ENCODE results near the gene CTAGE4.
"Not testable (repeated sequence)": the region's sequence is repeated elsewhere in the genome, so short reads cannot be mapped to it uniquely, and the experiment has no call there.

The CTAGE4 gene

DNA sequence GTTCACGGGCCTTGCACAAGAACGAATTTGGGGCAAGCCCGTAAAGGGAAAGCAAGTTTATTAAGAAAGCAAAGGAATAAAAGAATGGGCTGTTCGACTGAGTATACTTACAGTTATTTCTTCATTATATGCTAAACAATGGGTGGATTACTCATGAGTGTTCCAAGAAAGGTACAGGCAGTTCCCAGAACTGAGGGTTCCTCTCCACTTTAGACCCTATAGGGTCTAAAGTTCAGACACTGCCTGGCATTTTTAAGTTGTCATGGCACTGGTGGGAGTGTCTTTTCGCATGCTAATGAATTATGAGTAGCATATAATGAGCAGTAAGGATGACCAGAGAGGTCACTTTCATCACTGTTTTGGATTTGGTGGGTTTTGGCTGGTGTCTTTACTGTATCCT is 22.0 kb downstream of the CTAGE4 start:
- not testable (repeated sequence) for DNase-seq (ENCODE audit: low spot score)

DNA sequence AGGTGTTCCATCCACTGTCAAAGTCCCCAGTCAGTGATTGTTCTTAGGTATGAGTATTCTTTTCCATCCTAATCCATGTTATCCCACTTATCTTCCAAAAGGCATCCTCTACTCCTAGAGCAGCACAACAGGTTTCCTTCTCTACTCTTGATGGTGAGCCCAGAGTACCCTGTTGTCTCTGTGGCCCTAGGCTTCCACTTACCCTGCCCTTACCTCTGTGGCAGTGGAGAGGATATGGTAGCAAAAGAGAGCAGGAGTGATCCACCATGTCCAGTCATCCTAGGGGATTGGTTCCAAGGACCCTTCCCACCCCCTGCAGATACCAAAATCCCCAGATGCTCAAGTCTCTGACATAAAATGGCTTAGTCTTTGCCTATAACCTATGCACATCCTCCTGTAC is 33.9 kb downstream of the CTAGE4 start:
- DNase-seq (ENCODE audit: low spot score), result not testable (repeated sequence)

DNA sequence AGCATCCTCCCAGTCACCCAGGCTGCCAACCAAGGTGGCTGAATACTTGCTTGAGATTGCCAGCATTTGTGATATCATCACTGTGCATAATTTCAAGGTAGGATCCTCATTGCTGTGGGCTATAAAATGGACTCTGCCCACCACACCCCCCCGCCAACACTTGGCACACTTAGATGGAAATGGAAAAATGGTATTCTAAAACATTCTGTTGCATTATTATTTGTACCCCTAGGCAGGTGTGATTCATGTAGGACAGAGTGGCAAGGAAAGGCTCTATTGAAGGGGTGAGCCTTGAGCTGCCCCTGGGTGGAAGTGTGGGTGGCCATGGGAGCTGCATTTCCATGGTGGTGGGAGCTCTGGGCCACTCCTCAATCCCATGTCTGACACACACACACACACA is 35.3 kb downstream of the CTAGE4 start:
- DNase-seq (ENCODE audit: low spot score), result not testable (repeated sequence)

DNA sequence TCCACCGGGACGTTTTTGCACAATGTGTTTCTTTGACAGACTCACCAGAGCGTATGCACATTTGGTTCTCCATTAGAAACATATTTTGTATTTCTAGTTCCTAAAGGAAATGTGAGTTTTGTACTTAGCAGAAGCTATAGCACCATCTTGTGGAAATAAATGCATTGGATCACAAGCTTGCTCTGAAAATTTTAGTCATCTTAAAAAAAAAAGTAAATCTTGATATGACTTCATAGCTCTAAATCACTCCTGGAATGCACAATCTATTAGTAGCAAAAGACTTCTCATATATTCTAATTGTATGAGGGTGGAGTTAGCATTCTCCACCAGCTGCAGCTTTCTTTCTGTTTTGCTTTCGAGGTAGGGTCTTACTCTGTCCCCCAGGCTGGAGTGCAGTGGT is 35.9 kb downstream of the CTAGE4 start:
- DNase-seq (ENCODE audit: low spot score), result not testable (repeated sequence)

DNA sequence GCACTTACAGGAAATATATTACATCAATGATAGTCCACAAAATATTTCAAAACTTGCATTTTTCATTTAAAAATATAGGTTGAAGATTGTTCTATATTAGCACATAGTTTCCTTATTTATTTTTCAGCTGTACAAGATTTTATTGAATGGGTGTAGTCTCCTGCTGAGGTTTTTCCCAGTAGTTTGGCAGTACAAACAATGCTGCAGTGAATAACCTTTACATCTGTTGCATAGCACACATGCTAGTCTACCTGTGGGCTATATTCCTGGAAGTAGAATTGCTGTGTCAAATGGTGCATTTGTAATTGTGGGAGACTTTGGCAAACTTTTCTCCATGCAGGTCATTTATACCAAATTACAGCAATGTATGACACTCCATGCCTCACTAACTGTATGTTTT is 37.3 kb downstream of the CTAGE4 start:
- DNase-seq (ENCODE audit: low spot score), result not testable (repeated sequence)

DNA sequence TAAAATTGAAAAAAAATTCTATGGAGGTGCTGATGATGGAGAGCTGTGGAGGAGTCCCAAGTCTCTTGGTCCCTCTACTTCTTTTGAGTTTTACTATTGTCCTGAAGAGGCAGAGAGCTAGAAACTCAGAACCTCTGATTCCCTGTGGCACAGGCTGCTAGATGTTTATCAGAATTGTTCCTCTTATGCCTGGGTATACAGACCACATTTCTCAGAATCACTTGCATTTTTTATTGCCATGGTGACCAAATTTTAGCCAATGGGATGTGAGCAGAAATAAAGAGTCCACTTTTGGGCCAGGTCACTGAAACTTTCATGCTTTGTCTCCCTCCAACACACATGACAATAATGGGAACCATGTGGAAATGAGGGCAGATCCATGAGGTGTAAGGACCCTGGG is 40.4 kb downstream of the CTAGE4 start:
- not testable (repeated sequence) for DNase-seq (ENCODE audit: low spot score)

- not testable (repeated sequence) for DNase-seq (ENCODE audit: low spot score)
Measured at GRCh38 chr7:144226866-144227265, 43.6 kb downstream of the CTAGE4 start.

GRCh38 chr7:144228810-144229209 is 45.5 kb downstream of the CTAGE4 start:
- not testable (repeated sequence) for DNase-seq (ENCODE audit: low spot score)

DNA sequence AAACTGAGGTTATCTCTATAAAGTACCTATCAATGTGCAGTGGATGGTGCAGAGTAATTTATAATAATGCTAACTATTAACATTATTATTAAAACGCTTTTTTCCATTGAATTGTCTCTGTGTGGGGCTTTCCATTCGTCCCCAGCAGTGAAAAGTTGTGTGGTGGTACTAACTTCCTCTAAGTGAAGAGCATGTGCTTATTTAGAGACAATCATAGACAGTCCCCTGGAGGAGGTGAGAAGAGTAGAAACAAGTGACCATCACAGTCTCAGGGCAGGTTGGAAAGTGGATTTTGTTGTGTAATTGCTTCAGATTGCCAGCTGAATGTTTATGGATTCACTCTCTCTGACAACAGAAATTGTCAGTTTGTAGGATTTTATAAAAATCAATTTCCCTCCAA is 47.8 kb downstream of the CTAGE4 start:
- not testable (repeated sequence) for DNase-seq (ENCODE audit: low spot score)

DNA sequence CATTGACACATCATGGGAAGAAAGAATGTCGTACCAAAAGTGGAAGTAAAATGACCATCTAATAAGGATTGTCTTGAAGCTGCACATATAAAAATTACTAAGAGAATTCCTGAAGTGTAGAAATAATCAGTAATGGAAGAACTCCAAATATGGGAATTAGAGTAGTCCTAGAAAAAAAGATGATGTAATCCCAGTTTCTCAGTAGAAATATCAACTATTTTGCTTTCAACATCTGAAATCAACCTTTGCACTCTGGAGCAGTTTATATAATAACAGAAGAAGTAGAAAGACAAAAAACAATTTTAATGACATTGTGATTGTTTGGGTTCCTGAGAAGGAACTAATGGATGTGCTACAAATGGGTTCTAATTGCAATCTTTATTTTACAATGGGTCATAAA is 49.8 kb downstream of the CTAGE4 start:
- DNase-seq (ENCODE audit: low spot score), result not testable (repeated sequence)

Measured in SK-N-DZ (cell line).